ENCODE results near the gene ZNF507. TPM values are rescaled to one million over a fixed set of nuclear protein-coding genes. Genes with fewer than 3 reads are reported as not detected.
A peak's percentile ranks its signal among the peaks of the same experiment; 100 is the strongest.

Gene ZNF507
- polyA plus RNA-seq, 1 donor (not counting 4 experiments of a cell fraction or from before 2014, with no cell fraction given), result 10.2 TPM

DNA sequence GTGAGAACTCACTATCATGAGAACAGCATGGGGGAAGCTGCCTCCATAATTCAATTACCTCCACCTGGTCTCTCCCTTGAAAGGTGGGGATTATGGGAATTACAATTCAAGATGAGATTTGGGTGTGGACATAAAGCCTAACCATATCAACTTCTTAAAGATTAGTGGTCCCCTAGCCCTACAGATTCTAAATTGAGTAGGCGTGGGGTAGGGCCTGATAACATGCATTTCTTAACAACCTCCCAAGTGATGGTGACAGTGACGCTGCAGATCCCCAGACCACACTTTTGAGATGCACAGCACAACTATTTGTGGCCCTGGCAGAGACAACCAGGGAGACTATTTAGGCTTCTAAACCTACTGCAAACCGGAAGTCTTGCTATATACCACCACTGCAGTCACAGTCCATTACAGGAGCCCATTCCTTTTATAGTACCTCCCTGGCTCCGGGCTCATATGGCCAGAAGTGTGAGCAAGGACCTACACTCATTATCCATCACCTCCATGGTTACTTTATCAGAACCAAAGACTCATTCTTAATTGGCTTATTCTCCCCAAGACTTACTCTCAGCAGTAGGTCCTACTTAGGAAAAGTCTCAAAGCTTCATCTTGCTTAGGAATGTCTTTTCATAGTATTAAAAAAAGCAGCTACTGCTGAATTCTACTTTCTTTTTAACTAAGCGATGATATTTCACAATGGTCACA is 58.0 kb downstream of the ZNF507 start:
- no peak for FAIRE-seq
- H3K36me3 ChIP-seq (ENCODE audit: control insufficient read depth in 2 of 2, extremely low read depth in 1 of 2, insufficient read depth in 2 of 2, low read length in 2 of 2), result no peaks in the 10 kb centered on the region
- TF ChIP-seq EZH2 (IDR thresholded peaks at IDR 0.05; ENCODE audit: low read length), result no peak
- TF ChIP-seq, protein P1, sequence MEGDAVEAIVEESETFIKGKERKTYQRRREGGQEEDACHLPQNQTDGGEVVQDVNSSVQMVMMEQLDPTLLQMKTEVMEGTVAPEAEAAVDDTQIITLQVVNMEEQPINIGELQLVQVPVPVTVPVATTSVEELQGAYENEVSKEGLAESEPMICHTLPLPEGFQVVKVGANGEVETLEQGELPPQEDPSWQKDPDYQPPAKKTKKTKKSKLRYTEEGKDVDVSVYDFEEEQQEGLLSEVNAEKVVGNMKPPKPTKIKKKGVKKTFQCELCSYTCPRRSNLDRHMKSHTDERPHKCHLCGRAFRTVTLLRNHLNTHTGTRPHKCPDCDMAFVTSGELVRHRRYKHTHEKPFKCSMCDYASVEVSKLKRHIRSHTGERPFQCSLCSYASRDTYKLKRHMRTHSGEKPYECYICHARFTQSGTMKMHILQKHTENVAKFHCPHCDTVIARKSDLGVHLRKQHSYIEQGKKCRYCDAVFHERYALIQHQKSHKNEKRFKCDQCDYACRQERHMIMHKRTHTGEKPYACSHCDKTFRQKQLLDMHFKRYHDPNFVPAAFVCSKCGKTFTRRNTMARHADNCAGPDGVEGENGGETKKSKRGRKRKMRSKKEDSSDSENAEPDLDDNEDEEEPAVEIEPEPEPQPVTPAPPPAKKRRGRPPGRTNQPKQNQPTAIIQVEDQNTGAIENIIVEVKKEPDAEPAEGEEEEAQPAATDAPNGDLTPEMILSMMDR (optimal IDR thresholded peaks at IDR 0.05 in 1 of 3, IDR thresholded peaks at IDR 0.05 in 1 of 3, conservative IDR thresholded peaks at IDR 0.05 in 1 of 3; ENCODE audit: extremely low read depth in 1 of 3, insufficient read depth in 2 of 3, low read length in 3 of 3), result no peak
- H3K4me1 ChIP-seq (ENCODE audit: control insufficient read depth, extremely low read depth, insufficient read depth, low read length), result peaks cover 10% of the 10 kb centered on the region
- no peak overlapping the region for H3K4me3 ChIP-seq (ENCODE audit: control insufficient read depth in 2 of 3, extremely low read depth in 1 of 3, insufficient read depth in 2 of 3, low read depth in 1 of 3, low read length in 3 of 3)
- H3K27ac ChIP-seq (ENCODE audit: control insufficient read depth, insufficient read depth, low read length), result no peak overlapping the region
- no peak overlapping the region for H3K9ac ChIP-seq (ENCODE audit: control insufficient read depth, extremely low read depth, insufficient read depth, low read length)
- no peaks in the 10 kb centered on the region for H3K9me3 ChIP-seq (ENCODE audit: control insufficient read depth, low read depth, low read length)
- peaks cover 4% of the 10 kb centered on the region for H3K79me2 ChIP-seq (ENCODE audit: control insufficient read depth, insufficient read depth, low read length)
- no peaks in the 10 kb centered on the region for H4K20me1 ChIP-seq (ENCODE audit: control insufficient read depth, extremely low read depth, insufficient read depth, low read length)
- dilution Hi-C loops (cut with MboI; ENCODE audit: extremely low pct_ligation_motif_present, low sequenced_read_pairs), result no loop called here
- no peak overlapping the region for H3K4me2 ChIP-seq (ENCODE audit: control insufficient read depth, extremely low read depth, insufficient read depth, low read depth, low read length)
- no peak overlapping the region for H2AFZ ChIP-seq (ENCODE audit: control insufficient read depth, low read length)
- no peaks in the 10 kb centered on the region for H3K9me1 ChIP-seq (ENCODE audit: control insufficient read depth, extremely low read depth, insufficient read depth, low read length)
- no peak for DNase-seq (ENCODE audit: low read depth, low spot score)
- H3K27me3 ChIP-seq (ENCODE audit: control insufficient read depth, extremely low read depth, insufficient read depth, low read length), result no peaks in the 10 kb centered on the region

DNA sequence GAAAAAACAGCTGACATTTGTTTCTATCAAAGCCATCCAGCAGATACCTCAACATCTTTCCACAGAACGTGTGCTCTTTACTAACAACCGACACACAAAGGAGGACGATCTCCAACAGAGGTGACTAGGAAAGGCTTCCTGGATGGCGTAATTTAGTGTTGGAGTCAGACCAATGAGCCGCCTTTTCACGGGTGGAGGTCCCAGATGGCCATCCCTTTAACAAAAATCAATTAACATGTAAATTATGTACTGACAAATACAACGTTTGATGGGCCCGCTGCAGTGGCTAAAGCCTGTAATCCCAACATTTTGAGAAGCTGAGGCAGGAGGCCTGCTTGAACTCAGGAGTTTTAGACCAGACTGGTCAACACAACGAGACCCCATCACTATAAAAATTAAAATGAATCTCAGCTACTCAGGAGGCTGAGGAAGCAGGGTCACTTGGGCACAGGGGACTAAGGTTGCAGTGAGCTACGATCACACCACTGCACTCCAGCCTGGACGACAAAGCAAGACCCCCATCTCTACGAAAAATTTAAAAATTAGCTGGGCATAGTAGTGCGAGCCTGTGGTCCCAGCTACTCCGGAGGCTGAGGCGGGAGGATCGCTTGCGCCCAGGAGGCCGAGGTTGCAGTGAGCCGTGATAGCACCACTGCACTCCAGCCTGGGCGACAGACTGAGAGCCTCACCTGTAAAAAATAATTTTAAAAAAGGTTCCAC is 59.0 kb downstream of the ZNF507 start:
- TF ChIP-seq, protein P1 (optimal IDR thresholded peaks at IDR 0.05 in 1 of 3, IDR thresholded peaks at IDR 0.05 in 1 of 3, conservative IDR thresholded peaks at IDR 0.05 in 1 of 3; ENCODE audit: extremely low read depth in 1 of 3, insufficient read depth in 2 of 3, low read length in 3 of 3), result no peak
- no peak for TF ChIP-seq EZH2 (IDR thresholded peaks at IDR 0.05; ENCODE audit: low read length)
- Histone ChIP-seq H3K27me3 (ENCODE audit: control insufficient read depth, extremely low read depth, insufficient read depth, low read length) (no peaks in the 10 kb centered on the region), H3K27ac (ENCODE audit: control insufficient read depth, insufficient read depth, low read length) (peak overlapping the region; percentile 75), H3K79me2 (ENCODE audit: control insufficient read depth, insufficient read depth, low read length) (peaks cover 4% of the 10 kb centered on the region), H3K36me3 (ENCODE audit: control insufficient read depth in 2 of 2, extremely low read depth in 1 of 2, insufficient read depth in 2 of 2, low read length in 2 of 2) (peaks cover 0 to 2% of the 10 kb centered on the region in 2 experiments), H4K20me1 (ENCODE audit: control insufficient read depth, extremely low read depth, insufficient read depth, low read length) (no peaks in the 10 kb centered on the region), H3K9ac (ENCODE audit: control insufficient read depth, extremely low read depth, insufficient read depth, low read length) (peak overlapping the region; percentile 85), H3K9me3 (ENCODE audit: control insufficient read depth, low read depth, low read length) (no peaks in the 10 kb centered on the region), H3K4me2 (ENCODE audit: control insufficient read depth, extremely low read depth, insufficient read depth, low read depth, low read length) (peak overlapping the region; percentile 89), H3K4me3 (ENCODE audit: control insufficient read depth in 2 of 3, extremely low read depth in 1 of 3, insufficient read depth in 2 of 3, low read depth in 1 of 3, low read length in 3 of 3) (peak overlapping the region; percentile 82 to 89 (median 84)), H2AFZ (ENCODE audit: control insufficient read depth, low read length) (no peak overlapping the region), H3K9me1 (ENCODE audit: control insufficient read depth, extremely low read depth, insufficient read depth, low read length) (no peaks in the 10 kb centered on the region), H3K4me1 (ENCODE audit: control insufficient read depth, extremely low read depth, insufficient read depth, low read length) (peaks cover 10% of the 10 kb centered on the region)
- dilution Hi-C loops (cut with MboI; ENCODE audit: extremely low pct_ligation_motif_present, low sequenced_read_pairs), result no loop called here
- FAIRE-seq, result peak; percentile 9
- DNase-seq (ENCODE audit: low read depth, low spot score), result no peak

Data from keratinocyte (primary cell).